CD4-positive, alpha-beta memory T cell (primary cell): ENCODE data around the gene DHFR2. TPM values are rescaled to one million over a fixed set of nuclear protein-coding genes. Genes with fewer than 3 reads are reported as not detected.
"Not testable (repeated sequence)": the region's sequence is repeated elsewhere in the genome, so short reads cannot be mapped to it uniquely, and the experiment has no call there.

Experiments used
- CTCF ChIA-PET: fragments of 350-600 bp; sonication (Branson Sonifier 250); formaldehyde crosslinking; loops from one replicate; lab custom pipeline; 2021; ENCODE audit warnings: inconsistent platforms; ENCODE audit not compliant: partially characterized antibody; lab: Charles Lee
- POLR2A ChIA-PET: fragments of 350-600 bp; sonication (Branson Sonifier 250); formaldehyde crosslinking; loops from one replicate; lab custom pipeline; 2021; ENCODE audit not compliant: partially characterized antibody; lab: Charles Lee
- DNase-seq, 5 donors: peaks; one replicate each; pipeline versions ENCODE4 v3.0.0 to v3.0.0-alpha.2; 2020 to 2022; ENCODE audit warnings: mixed read lengths in 1 of 5
- H3K27ac ChIP-seq: one replicate; pipeline ENCODE4 v1.7.0; 2013; ENCODE audit warnings: low read depth, low read length
- H3K27me3 ChIP-seq: 2 replicates; pipeline ENCODE4 v1.7.0; 2013; ENCODE audit warnings: mild to moderate bottlenecking, low read length, moderate library complexity; ENCODE audit not compliant: insufficient read depth
- H3K36me3 ChIP-seq: 2 replicates; pipeline ENCODE4 v1.7.0; 2013; ENCODE audit warnings: mild to moderate bottlenecking, low read length, moderate library complexity; ENCODE audit not compliant: insufficient read depth
- H3K4me1 ChIP-seq: 2 replicates; pipeline ENCODE4 v1.7.0; 2013; ENCODE audit warnings: mild to moderate bottlenecking, low read length, moderate library complexity; ENCODE audit not compliant: insufficient read depth
- H3K4me3 ChIP-seq, 2 donors: one replicate each; pipeline ENCODE4 v1.7.0; 2013; ENCODE audit warnings: low read length in 2 of 2, mild to moderate bottlenecking in 1 of 2
- H3K9me3 ChIP-seq, 2 donors: one replicate each; pipeline ENCODE4 v1.7.0; 2013; ENCODE audit warnings: low read length in 2 of 2, control low read depth in 1 of 2; ENCODE audit not compliant: control insufficient read depth in 1 of 2
- H3K27ac Mint-ChIP-seq, 7 donors: one replicate each; pipeline ENCODE4 v1.8.0; 2020 to 2021; ENCODE audit warnings: mixed read lengths in 7 of 7, mild to moderate bottlenecking in 6 of 7, inconsistent platforms in 3 of 7, moderate library complexity in 3 of 7
- H3K27me3 Mint-ChIP-seq, 2 donors: one replicate each; pipeline ENCODE4 v1.8.0; 2020 to 2021; ENCODE audit warnings: mixed read lengths in 2 of 2
- H3K36me3 Mint-ChIP-seq, 2 donors: one replicate each; pipeline ENCODE4 v1.8.0; 2020 to 2021; ENCODE audit warnings: mixed read lengths in 2 of 2, inconsistent platforms in 1 of 2, mild to moderate bottlenecking in 1 of 2
- H3K4me1 Mint-ChIP-seq, 4 donors: one replicate each; pipeline ENCODE4 v1.8.0; 2020 to 2021; ENCODE audit warnings: mixed read lengths in 4 of 4, mild to moderate bottlenecking in 1 of 4
- H3K4me3 Mint-ChIP-seq, 8 donors: one replicate each; pipeline ENCODE4 v1.8.0; 2020 to 2021; ENCODE audit warnings: mixed read lengths in 8 of 8, mild to moderate bottlenecking in 7 of 8, moderate library complexity in 6 of 8, inconsistent platforms in 3 of 8
- H3K9me3 Mint-ChIP-seq, 8 donors: one replicate each; pipeline ENCODE4 v1.8.0; 2020 to 2021; ENCODE audit warnings: mixed read lengths in 8 of 8, mild to moderate bottlenecking in 5 of 8, inconsistent platforms in 3 of 8, moderate library complexity in 1 of 8
- intact Hi-C: fragments of 100-400 bp; cut with micrococcal nuclease; formaldehyde crosslinking; loops from one replicate; pipeline ENCODE4 v1.15.1; 2023
- polyA plus RNA-seq, 2 donors: library from polyadenylated mRNA; unstranded; fragments of 300-500 nt; fragmentation: Illumina TruSeq; gene quantifications; one replicate each; pipeline ENCODE4 v1.2.3, GENCODE V29; 2021
- total RNA-seq, 2 experiments: library from RNA; stranded (reverse); gene quantifications; one replicate each; pipeline ENCODE4 v1.2.3, GENCODE V29; 2021

The DHFR2 gene
- total and polyA plus RNA-seq, 4 experiments from 2014 or later, result 1.2 to 15.9 (median 10.9) TPM

GRCh38 chr3:94081884-94082283, 19.2 kb upstream of the DHFR2 start:
- H3K27ac Mint-ChIP-seq, result peak overlapping the region in 5 of 7 donors; percentile 13 to 87 (median 36)
- H3K27ac ChIP-seq, result no peak overlapping the region
- CTCF ChIA-PET, result interaction anchor here (1.7 to 3.5 kb wide), 2 partner anchors 12 to 19 kb away, joined by 5 to 28 read pairs; partner anchors contain the start of genes DHFR2 and NSUN3
- H3K4me3 ChIP-seq, result no peak overlapping the region
- no peaks in the 10 kb centered on the region for H3K27me3 ChIP-seq
- no peaks in the 10 kb centered on the region for H3K27me3 Mint-ChIP-seq
- H3K36me3 Mint-ChIP-seq, result peaks cover 35 to 40% of the 10 kb centered on the region in 2 donors
- H3K4me1 Mint-ChIP-seq, result peaks cover 38 to 54% (median 43%) of the 10 kb centered on the region in 4 donors
- peaks cover 26% of the 10 kb centered on the region for H3K4me1 ChIP-seq
- H3K36me3 ChIP-seq, result no peaks in the 10 kb centered on the region
- no peaks in the 10 kb centered on the region for H3K9me3 Mint-ChIP-seq
- no peak for DNase-seq
- POLR2A ChIA-PET, result interaction anchor here (0.5 to 4.7 kb wide), 2 partner anchors 19 to 77 kb away, joined by 4 to 33 read pairs; partner anchors contain the start of genes DHFR2 and NSUN3
- H3K9me3 ChIP-seq, result no peaks in the 10 kb centered on the region
- intact Hi-C loops, result no loop called here
- peak overlapping the region in 1 of 8 donors; percentile 13 for H3K4me3 Mint-ChIP-seq

- Mint-ChIP-seq H3K27ac (peak overlapping the region in 6 of 7 donors; percentile 47 to 90 (median 79)), H3K4me1 (peaks cover 38 to 65% (median 44%) of the 10 kb centered on the region in 4 donors)
- H3K36me3 ChIP-seq, result not testable (repeated sequence)
Measured at GRCh38 chr3:94080552-94080951, 17.8 kb upstream of the DHFR2 start.

DNA sequence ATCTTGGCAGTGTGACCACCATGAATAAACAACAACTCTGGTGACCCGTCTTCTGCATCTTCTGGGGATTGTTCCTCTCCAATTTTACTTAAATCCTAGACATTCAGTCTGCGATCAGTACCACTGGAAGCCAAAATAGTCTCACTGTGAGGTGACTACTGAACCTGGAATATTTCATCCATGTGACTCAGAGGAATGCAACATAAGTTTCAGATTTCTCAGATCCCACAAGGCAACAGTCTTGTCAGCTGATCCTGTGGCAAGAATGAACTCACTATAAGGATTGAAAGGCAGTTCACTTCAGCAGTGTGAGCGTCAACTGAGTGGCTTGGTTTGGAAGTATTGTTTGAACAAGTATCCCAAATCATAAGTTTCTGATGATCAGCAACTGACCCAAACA, 13.3 kb upstream of the DHFR2 start:
- no peaks in the 10 kb centered on the region for H3K9me3 Mint-ChIP-seq
- H3K4me3 ChIP-seq, result no peak overlapping the region
- no peaks in the 10 kb centered on the region for H3K27me3 ChIP-seq
- H3K27me3 Mint-ChIP-seq, result no peaks in the 10 kb centered on the region
- H3K36me3 ChIP-seq, result peaks cover 5% of the 10 kb centered on the region
- H3K4me1 ChIP-seq, result peaks cover 21% of the 10 kb centered on the region
- DNase-seq, result no peak
- H3K4me3 Mint-ChIP-seq, result no peak overlapping the region
- peaks cover 57 to 64% of the 10 kb centered on the region in 2 donors for H3K36me3 Mint-ChIP-seq
- ChIA-PET POLR2A (no interaction called here), CTCF (interaction anchor here (1.0 kb wide), 1 partner anchor 13 kb away, joined by 4 read pairs; the partner anchor contains the start of genes DHFR2 and NSUN3)
- H3K27ac ChIP-seq, result no peak overlapping the region
- intact Hi-C loops, result no loop called here
- peaks cover 45 to 88% (median 53%) of the 10 kb centered on the region in 4 donors for H3K4me1 Mint-ChIP-seq
- no peak overlapping the region for H3K27ac Mint-ChIP-seq
- no peaks in the 10 kb centered on the region for H3K9me3 ChIP-seq

More at GRCh38 chr3:94080552-94080951, 17.8 kb upstream of the DHFR2 start:
- H3K9me3 Mint-ChIP-seq, H3K9me3 ChIP-seq, H3K27me3 ChIP-seq, H3K4me3 ChIP-seq, H3K27me3 Mint-ChIP-seq, H3K27ac ChIP-seq: not testable (repeated sequence)
- Mint-ChIP-seq H3K36me3 (peaks cover 44% of the 10 kb centered on the region in 2 donors), H3K4me3 (peak overlapping the region in 7 of 8 donors; percentile 12 to 62 (median 47))
- ChIA-PET POLR2A (interaction anchor here (4.7 kb wide), 1 partner anchor 18 kb away, joined by 33 read pairs; the partner anchor contains the start of genes DHFR2 and NSUN3), CTCF (interaction anchor here (0.9 to 3.5 kb wide), 3 partner anchors 11 to 18 kb away, joined by 4 to 28 read pairs (median 5); partner anchors contain the start of genes DHFR2 and NSUN3)
- peaks cover 26% of the 10 kb centered on the region for H3K4me1 ChIP-seq
- intact Hi-C loops, result loop anchor here (1.0 kb wide), 1 partner anchor 17 kb away; the partner anchor contains the start of gene NSUN3
- DNase-seq, result peak in 3 of 5 donors; percentile 22 to 27 (median 26)

GRCh38 chr3:94071713-94072284, 9.1 kb upstream of the DHFR2 start:
- DNase-seq, result no peak
- no peaks in the 10 kb centered on the region for H3K27me3 Mint-ChIP-seq
- Histone ChIP-seq H3K27ac (no peak overlapping the region), H3K4me1 (peaks cover 22% of the 10 kb centered on the region), H3K9me3 (no peaks in the 10 kb centered on the region), H3K4me3 (no peak overlapping the region), H3K27me3 (no peaks in the 10 kb centered on the region), H3K36me3 (peaks cover 11% of the 10 kb centered on the region)
- H3K27ac Mint-ChIP-seq, result no peak overlapping the region
- peaks cover 23 to 70% (median 44%) of the 10 kb centered on the region in 4 donors for H3K4me1 Mint-ChIP-seq
- intact Hi-C loops, result no loop called here
- H3K36me3 Mint-ChIP-seq, result peaks cover 53 to 62% of the 10 kb centered on the region in 2 donors
- no peak overlapping the region for H3K4me3 Mint-ChIP-seq
- peaks cover 0 to 1% (median 0%) of the 10 kb centered on the region in 8 donors for H3K9me3 Mint-ChIP-seq
- ChIA-PET CTCF (interaction anchor here (0.8 to 7.7 kb wide), 3 partner anchors 9 to 68 kb away, joined by 3 to 71 read pairs (median 9); partner anchors contain the start of genes DHFR2 and NSUN3), POLR2A (interaction anchor here (1.1 kb wide), 1 partner anchor 9 kb away, joined by 8 read pairs; the partner anchor contains the start of genes DHFR2 and NSUN3)

DNA sequence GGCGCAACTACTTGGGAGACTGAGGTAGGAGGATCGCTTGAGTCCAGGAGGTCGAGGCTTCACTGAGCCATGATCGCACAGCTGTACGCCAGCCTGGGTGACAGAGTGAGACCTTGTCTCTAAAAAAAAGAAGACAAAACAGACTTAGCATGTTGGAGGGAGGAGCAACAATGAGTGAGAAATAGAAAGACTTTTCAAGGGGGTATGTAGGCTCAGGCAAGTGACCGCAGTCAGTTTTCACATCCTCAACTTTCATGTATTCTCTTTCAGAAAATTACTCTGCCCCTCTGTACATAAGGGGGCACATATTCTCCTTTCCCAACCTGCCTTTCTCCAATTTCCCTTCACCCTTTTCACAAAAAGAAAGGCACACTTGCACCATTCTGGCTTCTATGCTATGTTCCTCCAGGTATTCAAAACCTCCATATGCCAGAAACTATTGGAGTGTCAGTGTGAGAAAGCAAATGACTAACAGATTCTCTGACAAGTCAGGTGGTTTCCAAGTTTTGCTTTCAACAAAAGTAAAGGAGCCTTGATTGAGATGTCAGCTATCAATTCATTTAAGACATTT, 7.7 kb upstream of the DHFR2 start:
- Histone ChIP-seq H3K36me3 (peaks cover 11% of the 10 kb centered on the region), H3K4me3 (no peak overlapping the region), H3K27me3 (no peaks in the 10 kb centered on the region), H3K9me3 (no peaks in the 10 kb centered on the region), H3K27ac (no peak overlapping the region), H3K4me1 (peaks cover 35% of the 10 kb centered on the region)
- peaks cover 0 to 1% (median 0%) of the 10 kb centered on the region in 8 donors for H3K9me3 Mint-ChIP-seq
- intact Hi-C loops, result no loop called here
- peaks cover 33 to 72% (median 55%) of the 10 kb centered on the region in 4 donors for H3K4me1 Mint-ChIP-seq
- H3K36me3 Mint-ChIP-seq, result peaks cover 47 to 56% of the 10 kb centered on the region in 2 donors
- no peak overlapping the region for H3K27ac Mint-ChIP-seq
- no peak for DNase-seq
- no peak overlapping the region for H3K4me3 Mint-ChIP-seq
- ChIA-PET POLR2A (no interaction called here), CTCF (interaction anchor here (1.0 to 7.7 kb wide), 15 partner anchors 8 to 106 kb away, joined by 3 to 71 read pairs (median 9); partner anchors contain the start of genes DHFR2 and NSUN3)
- no peaks in the 10 kb centered on the region for H3K27me3 Mint-ChIP-seq

DNA sequence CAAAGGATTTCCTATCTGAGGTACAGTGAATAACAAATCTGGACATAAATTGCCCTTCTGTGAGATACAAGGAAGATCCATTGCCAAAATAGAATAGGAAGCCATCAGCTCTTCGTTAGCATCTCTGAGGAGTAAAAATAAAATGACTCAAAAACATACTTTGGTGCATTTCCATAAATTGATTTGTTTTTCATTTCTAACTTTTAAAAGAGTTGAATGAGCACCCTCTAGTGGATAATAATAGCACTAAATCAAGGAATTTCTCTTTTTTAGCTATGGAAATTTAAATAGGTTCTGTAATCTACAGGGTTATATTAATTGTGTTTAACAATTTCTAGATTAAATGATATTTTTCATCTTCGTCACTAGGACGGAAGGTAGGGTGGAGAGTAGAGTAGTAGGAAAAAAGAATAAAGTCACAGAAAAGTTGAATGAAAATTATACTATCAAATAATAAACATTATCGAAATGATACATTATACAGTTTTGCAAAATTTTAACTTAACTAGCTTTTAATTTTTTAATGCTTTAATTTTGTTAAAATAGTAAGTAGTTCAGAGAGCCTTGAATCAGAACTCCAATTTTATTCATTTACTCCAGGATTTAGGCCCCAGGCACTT, 6.6 kb upstream of the DHFR2 start:
- Mint-ChIP-seq H3K4me1 (peaks cover 38 to 73% (median 60%) of the 10 kb centered on the region in 4 donors), H3K9me3 (peaks cover 0 to 1% (median 0%) of the 10 kb centered on the region in 8 donors), H3K36me3 (peaks cover 49 to 50% of the 10 kb centered on the region in 2 donors), H3K27ac (peak overlapping the region in 3 of 7 donors; percentile 6 to 36 (median 30)), H3K27me3 (no peaks in the 10 kb centered on the region), H3K4me3 (no peak overlapping the region)
- ChIA-PET POLR2A (no interaction called here), CTCF (interaction anchor here (0.8 to 7.7 kb wide), 20 partner anchors 9 to 105 kb away, joined by 3 to 71 read pairs (median 4); partner anchors contain the start of gene STX19)
- no peak overlapping the region for H3K27ac ChIP-seq
- H3K4me1 ChIP-seq, result peaks cover 47% of the 10 kb centered on the region
- no peaks in the 10 kb centered on the region for H3K27me3 ChIP-seq
- no peak overlapping the region for H3K4me3 ChIP-seq
- intact Hi-C loops, result loop anchor here (1.0 kb wide), 1 partner anchor 65 kb away; no protein-coding TSS in a partner anchor
- peak in 3 of 5 donors; percentile 13 to 34 (median 27) for DNase-seq
- H3K9me3 ChIP-seq, result no peaks in the 10 kb centered on the region
- peaks cover 11% of the 10 kb centered on the region for H3K36me3 ChIP-seq
